Measurements from ENCODE around the gene AFAP1L1.
A peak's percentile ranks its signal among the peaks of the same experiment; 100 is the strongest.

Gene AFAP1L1

DNA sequence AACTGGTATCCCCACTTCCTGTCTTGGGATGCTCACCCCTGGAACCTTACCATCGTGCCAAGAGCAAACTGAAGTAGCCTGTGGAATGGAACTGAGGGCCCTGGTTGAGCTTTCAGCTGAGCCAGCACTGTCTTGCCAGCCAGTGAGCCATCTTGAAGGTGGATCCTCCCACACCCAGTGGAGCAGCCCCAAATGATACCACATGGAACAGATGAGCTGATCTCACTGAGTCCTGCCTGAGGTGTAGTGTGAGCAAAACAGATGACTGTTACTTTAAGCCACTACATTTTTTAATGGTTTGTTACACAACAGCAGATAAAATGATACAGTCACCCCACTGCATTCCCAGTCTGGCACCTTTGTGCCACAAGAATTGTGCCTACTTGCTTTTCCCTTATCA is 84.0 kb downstream of the AFAP1L1 start:
- FAIRE-seq = no peak

DNA sequence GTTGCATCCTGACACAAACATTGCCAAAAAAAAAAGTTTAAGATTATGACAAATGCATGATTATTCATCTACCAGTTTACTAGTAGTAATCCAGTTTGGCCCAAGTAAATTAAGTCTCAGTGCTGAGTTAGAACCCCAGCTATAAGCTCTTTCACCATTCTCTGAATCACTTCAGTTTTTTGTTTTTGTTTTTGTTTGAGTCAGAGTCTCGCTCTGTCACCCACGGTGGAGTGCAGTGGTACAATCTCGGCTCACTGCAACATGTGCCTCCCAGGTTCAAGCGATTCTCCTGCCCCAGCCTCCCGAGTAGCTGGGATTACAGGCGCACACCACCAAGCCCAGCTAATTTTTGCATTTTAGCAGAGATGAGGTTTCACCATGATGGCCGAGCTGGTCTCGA is 84.7 kb downstream of the AFAP1L1 start:
- FAIRE-seq = no peak

DNA sequence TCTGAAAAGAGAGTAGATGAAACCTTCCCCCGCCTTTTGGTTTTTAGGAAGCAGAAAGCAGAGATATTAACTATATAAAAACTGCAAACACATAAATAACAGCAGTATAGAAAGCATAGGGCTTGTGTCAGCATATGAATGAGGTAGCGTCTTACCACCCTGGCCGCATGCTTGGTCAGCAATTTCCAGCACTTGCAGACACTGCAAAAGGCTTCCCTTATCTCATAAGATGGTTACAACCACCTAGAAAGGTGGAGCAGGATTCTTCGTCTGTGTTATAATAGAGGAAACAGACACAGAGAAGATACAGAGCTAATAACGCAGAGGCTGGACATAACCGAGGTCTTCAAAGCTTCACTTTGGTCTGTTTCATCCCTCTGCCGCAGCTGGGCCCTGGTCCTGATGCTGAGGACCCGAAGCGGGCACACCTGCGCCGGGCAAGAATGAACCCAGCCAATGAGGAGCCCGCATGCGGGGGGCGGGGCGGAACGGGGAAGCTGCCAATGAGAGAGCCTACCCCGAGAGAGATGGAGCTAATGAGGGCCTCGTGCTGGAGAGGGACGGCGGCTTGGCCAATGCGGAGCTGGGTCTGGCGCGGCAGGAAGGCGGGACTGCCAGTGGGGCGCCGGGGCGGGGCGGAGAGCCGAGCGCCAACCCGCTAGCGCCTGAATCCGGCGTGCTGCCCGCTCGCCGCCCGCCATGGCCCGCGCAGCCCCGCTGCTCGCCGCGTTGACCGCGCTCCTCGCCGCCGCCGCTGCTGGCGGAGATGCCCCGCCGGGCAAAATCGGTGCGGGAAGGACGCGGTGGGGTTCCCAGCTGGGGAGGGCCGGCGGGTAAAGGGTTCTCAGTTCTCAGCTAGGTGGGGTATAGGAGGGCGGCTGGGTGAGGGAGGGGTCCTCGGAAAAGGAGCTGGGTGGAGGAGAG is 86.0 kb downstream of the AFAP1L1 start, which contains the start of gene PCYOX1L:
TSS of gene PCYOX1L (plus strand) at position 677 of the 924 bp plus-strand sequence. CDS start at position 700, 23 bp downstream.
- FAIRE-seq = peak; percentile 95

DNA sequence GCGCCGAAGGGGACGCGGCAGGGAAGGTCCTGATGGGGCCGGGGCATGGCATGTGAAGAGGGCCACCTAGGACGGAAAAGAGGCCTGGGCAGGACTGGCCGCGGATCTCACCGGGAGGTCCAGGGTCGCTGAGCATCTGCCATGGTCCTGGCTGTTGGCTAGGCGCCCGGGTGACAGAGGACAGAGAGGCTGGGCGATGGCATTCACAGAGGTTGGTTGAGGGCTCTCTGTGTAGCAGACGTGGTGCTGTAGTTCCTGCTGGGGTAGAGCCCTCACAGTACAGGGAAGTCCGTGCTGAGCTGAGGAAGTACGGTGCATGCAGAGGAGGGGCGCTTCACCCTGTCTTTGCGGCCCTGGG is 86.6 kb downstream of the AFAP1L1 start:
- no peak for FAIRE-seq

DNA sequence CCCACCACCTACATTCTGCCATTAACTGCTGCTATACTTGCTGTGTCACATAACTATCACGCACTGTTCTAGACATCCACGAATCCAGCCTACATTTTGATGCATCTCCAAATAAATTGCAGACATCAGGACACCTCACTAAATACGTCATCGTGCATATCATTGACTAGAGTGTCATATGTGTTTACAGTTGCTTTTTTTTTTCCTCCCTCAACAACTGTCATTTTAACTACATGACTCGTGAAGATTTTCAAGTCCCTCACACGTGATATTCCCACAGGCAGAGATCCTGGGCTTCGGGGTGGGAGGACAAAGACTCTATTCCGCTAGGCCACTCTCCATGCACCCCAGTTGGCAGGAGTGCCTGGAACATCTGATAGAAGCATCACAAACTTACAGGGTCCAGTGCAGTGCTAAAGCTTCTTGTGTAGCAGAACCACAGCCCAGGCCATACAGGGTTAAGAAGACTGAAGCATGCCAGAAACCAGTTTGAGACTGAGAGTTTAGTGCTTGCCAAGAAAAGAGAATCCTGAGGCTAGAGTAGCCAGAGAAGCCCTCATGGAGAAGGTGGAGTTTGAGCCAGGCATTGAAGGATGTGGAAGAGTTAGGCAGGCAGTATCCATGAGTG is 87.3 kb downstream of the AFAP1L1 start:
- FAIRE-seq = no peak

DNA sequence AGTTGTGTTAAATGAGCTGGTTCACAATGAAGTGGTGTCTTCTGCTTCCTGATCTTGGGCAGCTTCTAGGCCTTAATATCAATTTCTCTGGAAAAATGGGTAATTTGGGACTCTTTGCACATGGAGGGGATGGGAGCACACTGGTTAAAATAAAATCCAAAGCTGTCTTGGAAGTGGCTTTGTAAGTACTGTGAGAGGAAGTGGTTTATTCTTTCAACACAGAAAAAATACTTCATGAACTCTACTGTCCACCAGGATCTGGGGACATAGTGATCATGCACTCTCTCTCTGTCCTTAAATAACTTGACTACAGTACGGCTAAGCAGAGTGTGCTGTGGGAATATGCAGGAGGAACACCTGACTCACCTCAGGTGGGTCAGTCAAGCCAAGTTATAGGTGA is 88.6 kb downstream of the AFAP1L1 start:
- no peak for FAIRE-seq

DNA sequence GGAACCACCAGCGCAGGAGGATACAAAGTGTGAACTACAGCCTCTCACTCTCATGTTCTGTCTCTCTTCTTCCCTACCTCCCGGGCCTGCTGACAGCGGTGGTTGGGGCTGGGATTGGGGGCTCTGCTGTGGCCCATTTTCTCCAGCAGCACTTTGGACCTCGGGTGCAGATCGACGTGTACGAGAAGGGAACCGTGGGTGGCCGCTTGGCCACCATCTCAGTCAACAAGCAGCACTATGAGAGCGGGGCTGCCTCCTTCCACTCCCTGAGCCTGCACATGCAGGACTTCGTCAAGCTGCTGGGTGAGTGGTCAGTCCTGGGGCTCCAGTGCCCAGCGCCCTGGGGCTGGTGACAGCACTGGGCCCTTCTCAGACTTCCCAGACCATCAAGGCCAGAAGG is 90.9 kb downstream of the AFAP1L1 start:
- no peak for FAIRE-seq

DNA sequence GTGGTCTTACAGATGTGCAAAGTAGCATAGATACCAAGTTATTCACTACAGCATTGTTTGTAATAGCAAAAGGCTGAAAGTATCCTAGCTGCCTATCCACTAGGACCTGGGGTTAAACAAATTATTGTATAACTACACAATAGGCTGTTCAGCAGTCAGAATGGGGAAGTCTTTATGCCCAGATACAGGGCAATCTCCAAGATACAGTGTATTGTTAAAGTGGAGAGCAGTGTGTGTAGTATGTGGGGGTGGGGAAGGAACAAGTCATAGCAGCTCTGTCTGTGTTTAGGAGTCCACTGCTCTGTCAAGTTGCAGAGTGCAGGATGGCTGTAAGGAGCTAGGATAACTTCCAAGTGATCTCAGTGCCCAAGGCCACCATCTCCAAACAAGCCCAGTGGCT is 91.7 kb downstream of the AFAP1L1 start:
- no peak for FAIRE-seq

DNA sequence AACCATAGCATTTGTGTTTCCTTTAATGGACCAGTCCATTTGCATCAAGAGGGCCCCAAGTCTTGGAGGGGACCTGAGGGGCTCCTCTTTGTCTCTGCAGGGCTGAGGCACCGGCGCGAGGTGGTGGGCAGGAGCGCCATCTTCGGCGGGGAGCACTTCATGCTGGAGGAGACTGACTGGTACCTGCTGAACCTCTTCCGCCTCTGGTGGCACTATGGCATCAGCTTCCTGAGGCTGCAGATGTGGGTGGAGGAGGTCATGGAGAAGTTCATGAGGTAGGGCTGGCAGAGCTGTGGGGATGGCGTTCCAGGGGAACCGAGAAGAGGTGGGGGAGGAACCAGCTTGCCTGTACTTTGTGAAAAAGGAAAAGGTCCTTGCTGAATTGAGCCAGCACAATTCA is 92.3 kb downstream of the AFAP1L1 start:
- FAIRE-seq = no peak

DNA sequence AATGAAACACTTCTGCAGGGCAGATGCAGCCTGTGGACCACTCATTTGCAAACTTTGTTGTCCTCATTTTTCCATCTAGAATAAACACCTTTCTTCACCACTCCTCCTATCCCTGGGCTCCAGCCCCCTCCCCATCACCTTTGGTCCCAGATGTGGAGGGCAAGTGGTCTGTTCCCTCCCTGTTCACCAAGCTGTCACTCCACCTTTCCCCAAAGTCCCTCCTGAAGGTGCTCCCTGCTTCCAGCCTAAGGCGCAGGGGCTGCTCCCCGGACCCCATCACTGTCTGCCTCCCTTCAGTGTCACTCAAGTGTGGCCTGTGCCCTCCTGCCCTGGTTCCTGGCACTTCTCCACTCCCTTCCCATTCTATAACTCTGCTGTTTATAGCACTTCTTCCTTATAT is 93.1 kb downstream of the AFAP1L1 start:
- no peak for FAIRE-seq

DNA sequence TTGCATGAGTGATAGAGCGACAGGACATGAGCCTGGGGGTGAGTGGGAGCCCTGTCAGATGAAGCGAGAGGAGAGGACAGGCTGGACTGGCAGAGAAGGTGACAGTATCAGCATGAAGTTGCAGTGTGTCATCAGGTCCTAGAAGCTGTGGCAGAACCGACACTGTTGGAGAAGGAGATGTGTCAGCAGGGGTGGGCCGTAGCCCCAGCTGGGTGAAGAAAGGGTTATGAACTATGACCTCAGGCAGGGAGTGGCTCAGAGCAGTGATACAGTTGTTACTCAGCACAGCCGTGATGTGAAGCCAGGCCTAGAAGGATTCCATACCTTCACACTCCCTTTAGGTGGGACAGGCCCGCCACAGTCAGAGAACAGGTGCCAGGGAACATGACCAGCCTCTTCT is 93.8 kb downstream of the AFAP1L1 start:
- no peak for FAIRE-seq

DNA sequence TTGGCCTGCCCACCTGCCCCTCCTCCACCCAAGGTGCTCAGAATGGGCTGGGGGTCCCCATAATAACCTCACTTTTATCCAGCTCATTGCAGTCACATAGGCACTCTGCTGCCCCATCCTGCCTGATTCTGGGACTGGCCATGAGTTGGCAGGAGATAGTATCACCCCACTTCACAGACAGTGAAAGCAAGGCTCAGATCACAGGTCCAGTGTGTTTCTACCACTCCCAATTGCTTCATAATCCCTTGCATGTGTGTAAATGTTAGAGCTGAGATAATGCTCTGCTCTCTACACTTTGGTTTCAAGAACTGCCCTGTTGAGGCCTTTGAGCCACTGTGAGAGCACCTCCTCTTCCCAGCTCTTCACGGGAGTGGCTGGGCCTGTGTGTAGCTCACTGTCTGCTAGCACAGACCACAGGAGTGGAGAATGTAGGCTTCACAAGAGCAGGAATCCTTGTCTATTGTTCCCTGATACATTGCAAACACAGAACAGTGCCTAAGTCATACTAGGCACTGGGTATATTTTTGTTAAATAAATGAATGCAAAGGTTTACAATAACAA is 94.6 kb downstream of the AFAP1L1 start:
- no peak for FAIRE-seq

DNA sequence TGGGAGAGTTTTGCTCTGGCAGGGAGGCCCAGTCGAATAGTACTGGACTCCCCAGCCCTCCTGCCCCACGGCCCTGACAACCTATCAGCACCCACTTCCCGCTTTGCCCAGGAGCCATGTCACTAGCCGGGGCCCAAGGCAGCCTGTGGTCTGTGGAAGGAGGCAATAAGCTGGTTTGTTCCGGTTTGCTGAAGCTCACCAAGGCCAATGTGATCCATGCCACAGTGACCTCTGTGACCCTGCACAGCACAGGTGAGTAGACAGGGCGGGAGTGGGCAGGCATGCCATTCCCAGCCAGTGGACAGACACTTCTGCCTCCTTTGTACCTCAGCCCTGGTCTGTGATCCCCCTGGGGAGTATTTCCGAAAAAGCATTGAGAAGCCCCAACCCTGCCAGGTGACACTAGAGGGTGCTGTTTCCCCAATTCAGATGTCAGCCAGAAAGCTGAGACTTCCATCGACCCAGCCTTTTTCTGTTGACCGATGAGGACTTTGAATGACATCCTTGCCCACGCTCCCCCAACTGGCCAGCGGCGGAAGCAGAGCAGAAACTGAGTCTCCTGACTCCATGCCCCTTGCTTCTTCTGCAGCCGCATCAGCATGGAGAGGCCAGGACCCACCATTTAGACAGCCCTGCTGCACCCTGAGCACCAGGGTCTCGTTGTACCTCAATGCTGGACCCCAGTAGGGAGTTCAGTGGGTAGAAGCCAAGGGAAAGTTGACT is 95.8 kb downstream of the AFAP1L1 start:
- peak; percentile 87 for FAIRE-seq

DNA sequence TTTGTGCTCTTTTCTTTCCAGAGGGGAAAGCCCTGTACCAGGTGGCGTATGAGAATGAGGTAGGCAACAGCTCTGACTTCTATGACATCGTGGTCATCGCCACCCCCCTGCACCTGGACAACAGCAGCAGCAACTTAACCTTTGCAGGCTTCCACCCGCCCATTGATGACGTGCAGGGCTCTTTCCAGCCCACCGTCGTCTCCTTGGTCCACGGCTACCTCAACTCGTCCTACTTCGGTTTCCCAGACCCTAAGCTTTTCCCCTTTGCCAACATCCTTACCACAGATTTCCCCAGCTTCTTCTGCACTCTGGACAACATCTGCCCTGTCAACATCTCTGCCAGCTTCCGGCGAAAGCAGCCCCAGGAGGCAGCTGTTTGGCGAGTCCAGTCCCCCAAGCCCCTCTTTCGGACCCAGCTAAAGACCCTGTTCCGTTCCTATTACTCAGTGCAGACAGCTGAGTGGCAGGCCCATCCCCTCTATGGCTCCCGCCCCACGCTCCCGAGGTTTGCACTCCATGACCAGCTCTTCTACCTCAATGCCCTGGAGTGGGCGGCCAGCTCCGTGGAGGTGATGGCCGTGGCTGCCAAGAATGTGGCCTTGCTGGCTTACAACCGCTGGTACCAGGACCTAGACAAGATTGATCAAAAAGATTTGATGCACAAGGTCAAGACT is 96.5 kb downstream of the AFAP1L1 start:
- no peak for FAIRE-seq

DNA sequence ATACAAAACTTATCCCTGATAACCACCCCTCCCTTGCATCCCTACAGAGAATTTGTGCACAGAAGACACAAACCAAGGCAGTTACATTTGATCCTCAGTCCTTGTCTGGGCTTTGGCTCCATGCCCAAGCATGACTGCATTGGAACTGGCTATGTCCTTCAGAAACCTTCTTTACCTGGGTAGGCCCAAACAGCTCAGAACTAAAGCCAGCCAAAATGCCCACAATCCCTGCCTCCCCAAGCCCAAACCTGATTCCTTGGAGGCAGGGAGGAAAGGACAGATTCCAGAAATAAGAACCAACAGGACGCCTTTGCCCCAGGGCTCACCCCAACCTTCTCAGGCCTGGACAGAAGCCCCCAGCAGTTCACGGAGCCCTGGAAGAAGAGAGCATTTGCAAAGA is 99.2 kb downstream of the AFAP1L1 start:
- no peak for FAIRE-seq

DNA sequence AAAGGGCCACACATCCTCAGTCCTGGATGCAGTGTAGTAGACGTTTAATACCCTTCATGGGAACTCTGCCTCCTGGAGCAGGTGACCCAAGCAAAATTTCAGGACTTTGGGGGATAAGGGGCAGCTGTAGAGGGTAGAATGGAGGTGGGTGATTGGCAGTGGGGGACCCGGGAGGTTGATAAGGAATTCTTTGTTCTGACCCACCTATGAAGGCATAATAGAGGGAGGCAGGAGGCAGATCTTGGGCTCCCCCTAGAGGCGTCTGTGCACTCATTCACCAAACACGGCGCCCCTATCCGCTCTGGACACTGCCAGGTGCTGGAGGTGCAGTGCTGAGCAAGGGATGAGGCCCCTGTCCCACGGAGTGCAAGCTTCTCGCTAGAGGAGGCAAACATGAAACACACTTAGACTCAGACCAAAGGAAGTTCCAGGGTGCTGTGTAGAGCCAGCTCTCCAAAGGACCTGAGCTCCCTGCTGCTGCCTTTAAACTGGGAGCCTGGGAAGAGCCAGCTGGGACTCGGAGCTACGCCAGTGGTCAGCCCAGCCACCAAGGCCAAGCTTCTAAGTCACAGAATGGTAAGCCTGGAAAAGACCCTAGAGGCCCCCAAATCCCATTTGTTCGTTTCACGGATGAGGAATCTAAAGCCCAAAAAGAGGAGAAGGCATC is 99.8 kb downstream of the AFAP1L1 start:
- no peak for FAIRE-seq

DNA sequence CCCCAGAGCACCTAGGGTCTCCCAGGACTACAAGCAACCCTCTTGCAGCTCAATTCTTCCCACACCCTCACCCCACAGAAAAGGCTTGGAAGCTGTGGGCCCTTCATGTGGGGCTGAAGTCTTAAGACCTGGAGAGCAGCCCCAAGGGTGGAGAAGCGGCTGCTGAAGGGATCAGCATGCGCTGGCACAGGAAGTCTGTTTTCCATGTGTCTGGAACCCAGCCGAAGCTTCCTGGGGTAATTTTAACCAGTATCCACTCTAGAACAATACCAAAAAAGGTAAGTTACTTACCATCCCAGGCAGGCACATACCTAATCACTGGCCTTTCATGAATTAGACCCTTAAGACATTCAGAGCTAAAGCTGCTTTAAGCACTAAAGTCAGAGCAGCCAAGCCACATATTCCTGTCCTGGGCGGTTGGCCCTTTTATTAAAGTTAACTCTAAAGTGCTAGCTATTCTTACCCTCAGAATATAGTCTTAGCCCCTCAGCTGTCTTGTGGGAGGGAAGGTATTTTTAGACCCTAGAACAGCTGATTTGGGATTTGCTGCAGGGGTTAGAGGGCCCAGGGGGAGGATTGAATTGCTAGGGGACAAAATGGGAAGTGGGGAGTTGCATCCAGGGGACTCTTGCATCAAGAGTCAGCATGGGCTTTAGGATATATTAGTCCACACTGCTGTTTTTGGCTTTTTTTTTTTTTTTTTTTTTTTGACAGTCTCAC is 100.6 kb downstream of the AFAP1L1 start:
- FAIRE-seq = no peak

DNA sequence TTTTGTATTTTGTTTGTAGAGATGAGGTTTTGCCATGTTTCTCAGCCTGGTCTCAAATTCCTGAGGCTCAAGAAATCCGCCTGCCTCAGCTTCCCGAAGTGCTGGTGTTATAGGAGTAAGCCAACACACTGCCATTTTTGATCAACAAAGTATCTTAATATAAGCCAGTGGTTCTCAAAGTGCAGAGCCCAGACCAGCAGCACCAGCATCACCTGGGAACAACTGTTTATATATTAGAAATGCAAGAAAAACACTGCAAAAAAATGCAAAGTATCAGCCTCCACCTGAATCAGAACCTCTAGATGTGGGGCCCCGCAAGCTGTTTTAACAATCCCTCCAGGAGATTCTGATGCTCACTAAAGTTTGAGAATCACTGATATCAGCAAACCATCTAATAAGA is 101.3 kb downstream of the AFAP1L1 start:
- no peak for FAIRE-seq

DNA sequence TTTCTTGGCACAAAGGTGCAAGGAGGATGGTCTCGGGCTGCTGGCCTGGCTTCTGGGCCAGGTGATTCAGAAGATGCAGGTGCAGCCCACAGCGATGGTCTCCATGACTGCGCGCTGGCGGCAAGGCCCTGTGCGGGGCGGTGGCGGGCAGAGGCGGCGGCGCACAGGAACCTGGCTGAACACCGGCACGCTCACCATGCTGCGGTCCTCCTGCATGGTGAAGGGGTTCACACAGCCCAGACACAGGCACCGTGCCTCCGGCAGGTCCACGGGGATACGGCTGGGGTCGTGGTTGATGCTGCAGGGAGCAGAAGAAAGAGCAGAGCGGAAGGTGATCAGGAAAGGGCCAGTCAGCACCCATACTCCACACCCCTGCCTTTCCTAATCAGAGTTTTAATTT is 102.6 kb downstream of the AFAP1L1 start:
- FAIRE-seq = no peak

DNA sequence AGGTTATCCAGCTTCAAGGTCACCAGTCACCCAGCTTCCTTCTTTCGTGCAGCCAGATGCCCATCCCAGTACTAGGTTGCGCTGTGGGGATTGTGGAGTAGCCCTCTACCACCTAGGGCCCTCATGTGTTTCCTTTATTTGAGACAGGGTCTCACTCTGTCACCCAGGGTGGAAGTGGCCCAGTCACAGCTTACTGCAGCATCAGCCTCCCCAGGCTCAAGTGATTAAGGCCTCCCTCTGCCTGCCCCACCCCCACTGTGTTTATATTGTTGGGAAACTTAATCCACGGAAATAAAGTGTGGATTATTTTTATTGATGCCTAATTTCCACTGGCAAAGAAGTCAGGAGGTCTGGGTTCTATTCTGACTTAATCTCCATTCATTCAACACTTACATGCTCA is 103.1 kb downstream of the AFAP1L1 start:
- FAIRE-seq = no peak

DNA sequence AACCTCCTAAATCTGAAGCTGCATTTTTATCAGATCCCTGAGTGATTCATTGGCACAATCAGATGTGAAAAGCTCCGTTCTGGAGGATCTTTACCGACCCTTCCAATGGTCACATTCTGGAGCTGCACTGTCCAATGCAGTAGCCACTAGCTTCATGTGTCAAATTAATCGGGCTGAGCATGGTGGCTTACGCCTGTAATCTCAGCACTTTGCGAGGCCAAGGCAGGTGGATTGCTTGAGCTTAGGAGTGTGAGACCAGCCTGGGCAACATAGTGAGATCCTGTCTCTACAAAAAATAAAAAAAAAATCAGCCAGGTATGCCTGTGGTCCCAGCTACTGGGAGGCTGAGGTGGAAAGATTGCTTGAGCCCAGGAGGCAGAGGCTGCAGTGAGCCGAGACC is 103.8 kb downstream of the AFAP1L1 start:
- no peak for FAIRE-seq

DNA sequence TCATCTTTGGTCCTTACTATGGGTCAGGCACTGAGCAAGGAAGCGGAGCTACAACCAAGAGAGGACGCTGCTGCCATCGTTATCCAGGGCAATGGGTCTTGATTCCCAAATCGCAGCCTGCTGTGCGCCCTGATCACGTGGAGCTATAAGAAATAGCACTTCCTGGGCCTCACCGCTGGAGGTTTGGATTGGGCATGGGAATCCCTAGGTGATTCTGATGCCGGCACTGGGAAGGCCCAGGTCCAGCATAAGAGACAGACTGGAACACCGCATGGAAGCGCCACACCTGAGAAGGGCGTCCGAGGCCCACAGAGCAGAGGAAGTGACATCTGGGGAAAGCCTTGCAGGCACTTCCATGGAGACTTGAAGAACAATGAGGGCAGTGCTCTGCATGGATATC is 104.4 kb downstream of the AFAP1L1 start:
- no peak for FAIRE-seq
